Testis (tissue), 3 donors: ENCODE measurements around the gene MEST. TPM values are rescaled to one million over a fixed set of nuclear protein-coding genes. Genes with fewer than 3 reads are reported as not detected.
"Not testable (repeated sequence)": the region's sequence is repeated elsewhere in the genome, so short reads cannot be mapped to it uniquely, and the experiment has no call there.

Experiments used
- DNase-seq: peaks from one replicate; pipeline ENCODE4 v3.0.0-alpha.2; 2019
- H3K27ac ChIP-seq, 2 donors: fragments of 200-600 bp; sonication (generic); one replicate each; pipeline ENCODE4 v1.5.1; 2019
- H3K27me3 ChIP-seq: fragments of 200-600 bp; sonication (generic); one replicate; pipeline ENCODE4 v1.5.1; 2019
- H3K36me3 ChIP-seq: fragments of 200-600 bp; sonication (generic); one replicate; pipeline ENCODE4 v1.5.1; 2017; ENCODE audit warnings: low read depth; ENCODE audit errors: missing control alignments
- H3K4me1 ChIP-seq: fragments of 200-600 bp; sonication (generic); one replicate; pipeline ENCODE4 v1.5.1; 2019
- H3K4me3 ChIP-seq, 2 donors: fragments of 200-600 bp; sonication (generic); one replicate each; pipeline ENCODE4 v1.5.1; 2017 to 2019
- H3K9me3 ChIP-seq: fragments of 200-600 bp; sonication (generic); one replicate; pipeline ENCODE4 v1.5.1; 2017
- POLR2A ChIP-seq: fragments of 450-650 bp; IDR thresholded peaks from one replicate; pipeline ENCODE4 v1.6.1; 2017; ENCODE audit warnings: antibody characterized with exemption, mild to moderate bottlenecking, moderate library complexity
- WGBS, 2 donors: methylation state at CpG; one replicate each; pipeline ENCODE4 v1.1.5; 2018; 5-methylcytosine and 5-hydroxymethylcytosine counted together
- intact Hi-C: fragments of 100-400 bp; cut with DNase I; formaldehyde crosslinking; loops from one replicate; pipeline ENCODE4 v1.15.1; 2023; ENCODE audit warnings: low total_unique reads
- polyA plus RNA-seq: library from polyadenylated mRNA; stranded (reverse); fragments of 350-450 nt; fragmentation: Illumina TruSeq; extraction: RNeasy Lipid Tissue Mini Kit (QIAGEN cat#74804); gene quantifications from one replicate; pipeline ENCODE4 v1.2.3, GENCODE V29; 2014; ENCODE audit warnings: low read depth, low replicate concordance; ENCODE audit not compliant: insufficient read depth
- total RNA-seq, 2 donors: library from RNA; depleted of rRNA; stranded (reverse); fragments of >200 nt; gene quantifications; one replicate each; pipeline ENCODE4 v1.2.3, GENCODE V29; 2016
- TF ChIP-seq, protein P1 (sequence below), 3 experiments: fragments of 450-650 bp in 2 of 3; fragments of 200-600 bp in 1 of 3; sonication (generic) in 1 of 3; IDR thresholded peaks; one replicate each; pipeline ENCODE4 v1.5.1; 2016 to 2019; ENCODE audit warnings: antibody characterized with exemption in 3 of 3, mild to moderate bottlenecking in 2 of 3, moderate library complexity in 1 of 3

MEST gene
- total and polyA plus RNA-seq, 3 donors from 2014 or later = 32.5 to 65.2 (median 36.5) TPM

GRCh38 chr7:130529417-130529816, 37.5 kb downstream of the MEST start:
- Histone ChIP-seq H3K4me3 (no peak overlapping the region), H3K9me3 (no peaks in the 10 kb centered on the region), H3K4me1 (no peaks in the 10 kb centered on the region), H3K27ac (no peak overlapping the region), H3K27me3 (no peaks in the 10 kb centered on the region), H3K36me3 (no peaks in the 10 kb centered on the region)
- TF ChIP-seq, protein P1, sequence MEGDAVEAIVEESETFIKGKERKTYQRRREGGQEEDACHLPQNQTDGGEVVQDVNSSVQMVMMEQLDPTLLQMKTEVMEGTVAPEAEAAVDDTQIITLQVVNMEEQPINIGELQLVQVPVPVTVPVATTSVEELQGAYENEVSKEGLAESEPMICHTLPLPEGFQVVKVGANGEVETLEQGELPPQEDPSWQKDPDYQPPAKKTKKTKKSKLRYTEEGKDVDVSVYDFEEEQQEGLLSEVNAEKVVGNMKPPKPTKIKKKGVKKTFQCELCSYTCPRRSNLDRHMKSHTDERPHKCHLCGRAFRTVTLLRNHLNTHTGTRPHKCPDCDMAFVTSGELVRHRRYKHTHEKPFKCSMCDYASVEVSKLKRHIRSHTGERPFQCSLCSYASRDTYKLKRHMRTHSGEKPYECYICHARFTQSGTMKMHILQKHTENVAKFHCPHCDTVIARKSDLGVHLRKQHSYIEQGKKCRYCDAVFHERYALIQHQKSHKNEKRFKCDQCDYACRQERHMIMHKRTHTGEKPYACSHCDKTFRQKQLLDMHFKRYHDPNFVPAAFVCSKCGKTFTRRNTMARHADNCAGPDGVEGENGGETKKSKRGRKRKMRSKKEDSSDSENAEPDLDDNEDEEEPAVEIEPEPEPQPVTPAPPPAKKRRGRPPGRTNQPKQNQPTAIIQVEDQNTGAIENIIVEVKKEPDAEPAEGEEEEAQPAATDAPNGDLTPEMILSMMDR (IDR thresholded peaks at IDR 0.05) = no peak
- no peak for TF ChIP-seq POLR2A
- DNase-seq = no peak
- intact Hi-C loops = no loop called here
- WGBS, 2 donors = 93 to 98% methylated on average over 2 of the region's 2 CpGs

GRCh38 chr7:130537894-130538293, 46.0 kb downstream of the MEST start:
- H3K4me3 ChIP-seq, intact Hi-C loops, DNase-seq, H3K36me3 ChIP-seq, H3K4me1 ChIP-seq, H3K9me3 ChIP-seq, H3K27me3 ChIP-seq, H3K27ac ChIP-seq: not testable (repeated sequence)
- WGBS, 2 donors = 93 to 98% methylated on average over 6 of the region's 6 CpGs

- DNase-seq, H3K9me3 ChIP-seq, H3K27ac ChIP-seq, intact Hi-C loops, H3K36me3 ChIP-seq, H3K27me3 ChIP-seq, H3K4me1 ChIP-seq, H3K4me3 ChIP-seq: not testable (repeated sequence)
- 90 to 91% methylated on average over 7 of the region's 7 CpGs for WGBS, 2 donors
Observed at GRCh38 chr7:130541287-130541686, 49.4 kb downstream of the MEST start.

DNA sequence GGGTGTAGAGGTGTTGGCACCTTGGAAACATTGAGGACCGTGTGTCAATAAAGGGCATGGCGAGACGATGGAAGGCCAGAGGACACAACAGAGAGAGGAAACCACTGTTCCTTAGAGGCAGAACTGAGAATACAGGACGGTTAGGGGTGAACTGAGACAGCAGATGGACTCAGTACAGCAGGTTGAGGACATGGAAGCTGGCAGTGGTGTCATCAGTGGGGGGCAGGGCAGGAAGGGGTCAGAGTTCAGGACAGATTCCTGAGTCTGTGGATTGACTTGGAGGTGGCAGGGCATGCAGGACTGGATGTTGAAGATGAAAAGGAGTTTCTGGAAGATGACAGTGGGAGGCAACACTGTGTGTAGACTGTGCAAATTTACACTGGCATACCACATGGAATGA, 50.4 kb downstream of the MEST start:
- H3K36me3 ChIP-seq, H3K4me3 ChIP-seq, intact Hi-C loops, H3K27me3 ChIP-seq, H3K27ac ChIP-seq, H3K9me3 ChIP-seq, DNase-seq, H3K4me1 ChIP-seq: not testable (repeated sequence)
- WGBS, 2 donors = 71 to 80% methylated on average over 4 of the region's 4 CpGs

DNA sequence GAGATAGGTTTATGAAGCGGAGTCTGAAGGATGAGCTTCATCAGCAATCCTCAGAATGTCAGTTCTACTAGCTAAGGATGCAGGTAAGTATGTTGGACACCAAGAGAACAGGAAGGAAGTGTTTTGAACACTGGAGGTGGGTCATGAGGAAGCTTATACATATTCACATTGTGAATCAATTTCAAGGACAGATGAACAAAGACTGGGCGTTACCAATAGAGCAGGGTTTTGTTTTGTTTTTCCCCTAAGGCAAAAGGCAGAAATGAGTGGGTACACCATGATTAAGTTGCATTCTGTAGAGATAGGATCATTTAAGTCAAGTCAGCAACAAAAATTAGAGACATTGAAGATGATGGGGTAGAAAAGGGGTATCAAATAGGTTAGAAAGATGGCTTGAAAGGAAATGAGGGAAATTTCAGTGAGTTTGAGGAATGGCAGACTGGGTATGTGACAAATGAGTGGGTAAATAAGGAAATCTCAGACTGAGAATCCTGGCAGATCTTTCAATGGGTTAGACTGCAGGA, 51.7 kb downstream of the MEST start:
- intact Hi-C loops = no loop called here
- TF ChIP-seq, protein P1 (IDR thresholded peaks at IDR 0.05) = no peak
- no peak for TF ChIP-seq POLR2A
- Histone ChIP-seq H3K4me3 (no peak overlapping the region), H3K36me3 (no peaks in the 10 kb centered on the region), H3K9me3 (no peaks in the 10 kb centered on the region), H3K4me1 (no peaks in the 10 kb centered on the region), H3K27ac (no peak overlapping the region), H3K27me3 (no peaks in the 10 kb centered on the region)
- no peak for DNase-seq
- WGBS, 2 donors = 85 to 92% methylated on average over 2 of the region's 2 CpGs

DNA sequence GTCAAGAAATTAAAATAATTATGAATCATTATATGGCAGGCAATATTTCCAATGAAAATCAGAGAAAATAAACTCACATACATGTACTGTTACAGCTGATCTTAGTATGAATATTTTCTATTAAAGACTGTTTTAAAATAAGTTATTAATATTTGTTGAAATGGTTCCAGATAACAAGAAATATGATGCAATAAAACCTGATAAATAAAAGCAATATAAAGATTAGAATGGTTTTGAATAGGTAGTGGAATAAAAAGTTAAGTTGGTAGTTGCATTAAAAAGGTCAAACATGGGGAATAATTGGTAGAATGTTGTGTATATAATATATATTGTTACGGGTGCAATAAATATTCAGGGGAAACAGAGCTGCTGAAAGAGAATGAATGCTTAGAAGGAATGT, 52.5 kb downstream of the MEST start:
- WGBS, 2 donors = 91 to 100% methylated on average over 1 of the region's 1 CpG
- TF ChIP-seq, protein P1 (IDR thresholded peaks at IDR 0.05) = no peak
- no peak for TF ChIP-seq POLR2A
- Histone ChIP-seq H3K4me3 (no peak overlapping the region), H3K4me1 (no peaks in the 10 kb centered on the region), H3K27me3 (no peaks in the 10 kb centered on the region), H3K9me3 (no peaks in the 10 kb centered on the region), H3K36me3 (no peaks in the 10 kb centered on the region), H3K27ac (no peak overlapping the region)
- DNase-seq = no peak
- intact Hi-C loops = no loop called here
